ENCODE results near the gene MICU1.

Gene MICU1

DNA sequence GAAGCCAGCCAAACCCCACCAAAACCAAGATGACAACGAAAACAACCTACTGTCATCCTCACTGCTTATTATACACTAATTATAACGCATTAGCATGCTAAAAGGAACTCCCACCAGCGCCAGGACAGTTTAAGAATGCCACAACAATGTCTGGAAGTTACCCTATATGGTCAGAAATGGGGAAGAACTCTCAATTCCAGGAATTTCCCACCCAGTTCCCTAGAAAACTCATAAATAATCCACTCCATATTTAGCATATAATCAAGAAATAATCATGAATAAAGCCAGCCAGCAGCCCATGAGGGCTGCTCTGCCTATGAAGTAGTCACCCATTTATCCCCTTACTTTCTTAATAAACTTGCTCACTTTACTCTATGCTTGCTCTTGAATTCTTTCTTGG lies 20.8 kb downstream of the MICU1 start:
- TF ChIP-seq, protein P1, sequence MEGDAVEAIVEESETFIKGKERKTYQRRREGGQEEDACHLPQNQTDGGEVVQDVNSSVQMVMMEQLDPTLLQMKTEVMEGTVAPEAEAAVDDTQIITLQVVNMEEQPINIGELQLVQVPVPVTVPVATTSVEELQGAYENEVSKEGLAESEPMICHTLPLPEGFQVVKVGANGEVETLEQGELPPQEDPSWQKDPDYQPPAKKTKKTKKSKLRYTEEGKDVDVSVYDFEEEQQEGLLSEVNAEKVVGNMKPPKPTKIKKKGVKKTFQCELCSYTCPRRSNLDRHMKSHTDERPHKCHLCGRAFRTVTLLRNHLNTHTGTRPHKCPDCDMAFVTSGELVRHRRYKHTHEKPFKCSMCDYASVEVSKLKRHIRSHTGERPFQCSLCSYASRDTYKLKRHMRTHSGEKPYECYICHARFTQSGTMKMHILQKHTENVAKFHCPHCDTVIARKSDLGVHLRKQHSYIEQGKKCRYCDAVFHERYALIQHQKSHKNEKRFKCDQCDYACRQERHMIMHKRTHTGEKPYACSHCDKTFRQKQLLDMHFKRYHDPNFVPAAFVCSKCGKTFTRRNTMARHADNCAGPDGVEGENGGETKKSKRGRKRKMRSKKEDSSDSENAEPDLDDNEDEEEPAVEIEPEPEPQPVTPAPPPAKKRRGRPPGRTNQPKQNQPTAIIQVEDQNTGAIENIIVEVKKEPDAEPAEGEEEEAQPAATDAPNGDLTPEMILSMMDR (IDR thresholded peaks at IDR 0.05; ENCODE audit: extremely low read depth, missing control alignments) = no peak
- no peak for DNase-seq (ENCODE audit: low spot score)

DNA sequence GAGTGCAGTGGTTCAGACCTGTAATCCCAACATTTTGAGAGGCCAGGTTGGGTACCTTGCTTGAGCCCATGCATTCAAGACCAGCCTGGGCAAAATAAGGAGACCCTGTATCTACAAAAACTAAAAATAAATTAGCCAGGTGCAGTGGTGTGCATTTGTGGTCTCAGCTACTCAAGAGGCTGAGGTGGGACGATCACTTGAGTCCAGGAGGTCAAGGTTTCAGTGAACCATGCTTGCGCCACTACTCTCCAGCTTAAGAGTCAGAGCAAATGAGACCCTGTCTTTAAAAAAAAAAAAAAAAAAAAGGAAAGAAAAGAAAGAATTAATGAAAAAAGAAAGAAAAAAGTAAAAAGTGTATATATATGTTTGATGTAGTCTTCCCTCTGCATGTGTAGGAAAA lies 24.7 kb downstream of the MICU1 start:
- no peak for DNase-seq (ENCODE audit: low spot score)
- TF ChIP-seq, protein P1 (IDR thresholded peaks at IDR 0.05; ENCODE audit: extremely low read depth, missing control alignments) = no peak

DNA sequence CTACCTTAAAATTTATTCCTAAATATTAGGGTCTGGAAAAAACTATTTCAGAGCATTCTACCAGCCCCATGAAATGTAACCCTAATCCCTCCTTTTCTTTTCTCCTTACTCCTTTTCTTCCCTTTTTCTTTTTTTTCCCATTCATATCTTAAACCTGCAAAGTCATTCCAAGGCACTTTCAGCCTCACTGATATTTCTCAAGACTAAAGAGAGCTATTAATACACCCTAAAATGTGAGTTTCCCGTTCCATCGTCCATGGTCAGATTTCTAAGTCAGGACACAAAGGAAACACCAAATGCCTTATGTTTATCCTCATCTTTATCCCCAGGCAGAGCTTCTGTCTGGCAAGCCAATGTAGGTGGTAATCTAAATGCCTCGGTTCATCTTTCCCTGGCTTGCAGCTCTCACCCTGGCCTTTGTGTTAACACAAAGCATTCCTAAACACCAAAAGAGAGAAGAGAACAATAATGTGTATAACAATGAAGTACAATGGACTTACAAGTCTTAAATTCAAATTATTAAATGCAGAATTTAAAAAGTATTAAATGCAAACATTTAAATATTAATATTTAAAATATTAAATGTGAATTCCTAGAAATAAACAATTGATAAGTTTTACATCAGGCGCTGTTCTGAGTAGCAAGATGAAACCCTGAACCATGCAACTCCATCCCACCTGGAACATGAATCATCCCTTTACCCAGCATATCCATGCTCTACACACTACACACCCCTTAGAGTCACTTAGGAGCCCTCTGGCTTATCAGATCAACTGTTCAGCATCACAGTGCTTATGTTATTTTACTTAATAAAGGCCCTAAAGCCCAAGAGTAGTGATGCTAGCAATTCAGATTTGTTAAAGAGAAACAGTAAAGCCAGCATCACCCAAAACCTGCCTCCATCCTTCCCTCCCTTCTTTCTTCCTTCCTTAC lies 26.8 kb downstream of the MICU1 start:
- TF ChIP-seq, protein P1 (IDR thresholded peaks at IDR 0.05; ENCODE audit: extremely low read depth, missing control alignments) = no peak
- no peak for DNase-seq (ENCODE audit: low spot score)

DNA sequence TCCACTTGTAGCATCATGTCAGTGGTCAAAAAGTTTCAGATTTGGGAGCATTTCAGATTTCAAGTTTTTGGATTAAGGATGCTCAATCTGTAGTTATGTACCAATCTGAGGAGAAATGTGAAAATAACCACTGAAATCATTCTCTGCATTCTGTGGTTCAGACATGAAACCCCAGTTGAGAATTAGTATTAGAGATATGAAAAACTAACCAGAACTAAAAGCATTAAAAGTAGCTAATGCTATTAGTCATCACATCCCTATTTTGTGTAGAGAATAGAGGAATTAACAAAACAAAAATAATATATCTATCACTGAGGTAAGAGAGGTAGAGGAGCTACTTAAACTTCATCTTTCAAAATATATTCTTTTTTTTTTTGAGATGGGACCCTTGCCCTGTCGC lies 28.0 kb downstream of the MICU1 start:
- TF ChIP-seq, protein P1 (IDR thresholded peaks at IDR 0.05; ENCODE audit: extremely low read depth, missing control alignments) = no peak
- peak; percentile 27 for DNase-seq (ENCODE audit: low spot score)

DNA sequence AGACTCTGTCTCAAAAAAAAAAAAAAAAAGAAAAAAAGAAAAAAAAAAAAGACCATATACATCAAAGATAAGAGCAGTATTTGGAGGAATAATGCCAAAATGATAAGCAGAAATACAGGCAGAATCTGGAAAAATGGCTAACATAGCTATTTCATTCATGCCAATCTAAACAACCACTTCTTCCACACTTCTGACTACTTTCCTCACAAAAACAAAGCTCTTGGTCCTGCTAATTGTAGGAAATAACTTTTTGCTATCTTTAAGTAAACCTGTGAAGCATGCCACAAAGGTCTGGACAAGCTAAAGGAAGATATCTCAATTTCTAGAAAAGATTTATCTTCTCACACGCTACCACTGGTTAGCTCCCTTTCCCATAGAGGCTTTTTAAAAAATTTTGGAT lies 30.4 kb downstream of the MICU1 start:
- DNase-seq (ENCODE audit: low spot score) = no peak
- TF ChIP-seq, protein P1 (IDR thresholded peaks at IDR 0.05; ENCODE audit: extremely low read depth, missing control alignments) = no peak

DNA sequence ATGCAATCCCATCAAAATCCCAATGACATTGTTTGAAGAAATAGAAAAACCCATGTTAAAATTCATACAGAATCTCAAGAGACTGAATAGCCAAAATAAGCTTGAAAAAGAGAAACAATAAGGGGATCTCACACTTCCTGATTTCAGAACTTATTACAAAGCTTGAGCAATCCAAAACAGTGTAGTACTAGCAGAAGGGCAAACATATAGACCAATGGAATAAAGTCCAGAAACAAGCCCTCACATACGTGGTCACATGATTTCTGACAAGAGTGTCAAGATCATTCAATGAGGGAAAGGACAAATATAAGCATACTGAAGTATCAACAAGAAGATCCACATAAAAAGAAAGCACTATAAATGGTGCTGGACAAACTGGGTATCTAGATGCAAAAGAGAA lies 31.9 kb downstream of the MICU1 start:
- no peak for DNase-seq (ENCODE audit: low spot score)

DNA sequence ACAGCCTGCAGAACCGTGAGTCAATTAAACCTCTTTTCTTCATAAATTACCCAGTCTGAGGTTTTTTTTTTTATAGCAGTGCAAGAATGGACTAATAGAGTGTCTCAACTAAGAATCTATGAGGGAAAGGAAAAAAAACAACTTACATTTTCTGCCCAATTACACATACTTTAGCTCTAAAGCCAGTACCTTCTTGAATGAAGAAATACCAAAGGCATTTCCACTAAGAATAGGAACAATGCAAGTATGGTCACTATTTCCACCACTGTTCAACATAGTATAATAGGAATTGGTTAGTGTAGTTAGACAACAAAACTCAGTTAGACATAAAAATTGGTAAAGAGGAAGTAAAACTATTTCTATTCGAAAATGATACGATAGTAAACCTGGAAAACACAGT lies 37.6 kb downstream of the MICU1 start:
- no peak for DNase-seq (ENCODE audit: low spot score)
- TF ChIP-seq, protein P1 (IDR thresholded peaks at IDR 0.05; ENCODE audit: extremely low read depth, missing control alignments) = no peak

More for the DNA sequence above, 31.9 kb downstream of the MICU1 start:
- TF ChIP-seq, protein P1 (IDR thresholded peaks at IDR 0.05; ENCODE audit: extremely low read depth, missing control alignments) = no peak

Data from GM20000 (cell line).